HEK293 (cell line): ENCODE results near the gene INSRR.

Experiments used
- MEIS1 ChIP-seq: sonication (generic); formaldehyde crosslinking; IDR thresholded peaks from 2 replicates; pipeline ENCODE4 v1.8.1; 2022; ENCODE audit warnings: missing genetic modification reagents, mild to moderate bottlenecking, borderline replicate concordance
- REST ChIP-seq: fragments of 450-650 bp; formaldehyde crosslinking; IDR thresholded peaks from 2 replicates; pipeline ENCODE4 v1.5.1; 2016; ENCODE audit warnings: missing biosample characterization, missing genetic modification characterization
- SP3 ChIP-seq: fragments of 450-650 bp; formaldehyde crosslinking; IDR thresholded peaks from 2 replicates; pipeline ENCODE4 v1.5.1; 2016; ENCODE audit warnings: missing biosample characterization, missing genetic modification characterization
- TCF7L2 ChIP-seq: IDR thresholded peaks from 2 replicates; pipeline ENCODE4 v1.6.1; 2011; ENCODE audit warnings: low read depth, mild to moderate bottlenecking, inconsistent platforms, low read length, moderate library complexity, borderline replicate concordance
- WT1 ChIP-seq: fragments of 450-650 bp; formaldehyde crosslinking; IDR thresholded peaks from 2 replicates; pipeline ENCODE4 v1.5.1; 2016; ENCODE audit warnings: missing biosample characterization, missing genetic modification characterization
- YY1 ChIP-seq: fragments of 450-650 bp; formaldehyde crosslinking; IDR thresholded peaks from 2 replicates; pipeline ENCODE4 v1.5.1; 2018; ENCODE audit warnings: missing biosample characterization, missing genetic modification characterization
- ZNF214 ChIP-seq: fragments of 450-650 bp; formaldehyde crosslinking; IDR thresholded peaks from 2 replicates; pipeline ENCODE4 v1.5.1; 2017; ENCODE audit warnings: missing biosample characterization, mild to moderate bottlenecking, missing genetic modification characterization, borderline replicate concordance
- ZNF266 ChIP-seq: fragments of 450-650 bp; formaldehyde crosslinking; IDR thresholded peaks from 2 replicates; pipeline ENCODE4 v1.5.1; 2016; ENCODE audit warnings: missing biosample characterization, missing genetic modification characterization, low read depth
- ZNF302 ChIP-seq: fragments of 450-650 bp; formaldehyde crosslinking; IDR thresholded peaks from 2 replicates; pipeline ENCODE4 v1.5.1; 2016; ENCODE audit warnings: missing biosample characterization, missing genetic modification characterization, low read depth
- ZNF350 ChIP-seq: fragments of 450-650 bp; formaldehyde crosslinking; IDR thresholded peaks from 2 replicates; pipeline ENCODE4 v1.5.0; 2017; ENCODE audit warnings: missing biosample characterization, mild to moderate bottlenecking, missing genetic modification characterization
- TF ChIP-seq, protein P1 (sequence below): fragments of 450-650 bp; formaldehyde crosslinking; IDR thresholded peaks from 2 replicates; pipeline ENCODE4 v1.5.1; 2016; ENCODE audit warnings: missing biosample characterization, missing genetic modification characterization
- TF ChIP-seq, protein P2 (sequence below): fragments of 450-650 bp; formaldehyde crosslinking; IDR thresholded peaks from 2 replicates; pipeline ENCODE4 v1.5.1; 2017; ENCODE audit warnings: missing biosample characterization, missing genetic modification characterization

- no peak for TF ChIP-seq ZNF266 (tag by site-specific recombination)
- TF ChIP-seq, protein P1, sequence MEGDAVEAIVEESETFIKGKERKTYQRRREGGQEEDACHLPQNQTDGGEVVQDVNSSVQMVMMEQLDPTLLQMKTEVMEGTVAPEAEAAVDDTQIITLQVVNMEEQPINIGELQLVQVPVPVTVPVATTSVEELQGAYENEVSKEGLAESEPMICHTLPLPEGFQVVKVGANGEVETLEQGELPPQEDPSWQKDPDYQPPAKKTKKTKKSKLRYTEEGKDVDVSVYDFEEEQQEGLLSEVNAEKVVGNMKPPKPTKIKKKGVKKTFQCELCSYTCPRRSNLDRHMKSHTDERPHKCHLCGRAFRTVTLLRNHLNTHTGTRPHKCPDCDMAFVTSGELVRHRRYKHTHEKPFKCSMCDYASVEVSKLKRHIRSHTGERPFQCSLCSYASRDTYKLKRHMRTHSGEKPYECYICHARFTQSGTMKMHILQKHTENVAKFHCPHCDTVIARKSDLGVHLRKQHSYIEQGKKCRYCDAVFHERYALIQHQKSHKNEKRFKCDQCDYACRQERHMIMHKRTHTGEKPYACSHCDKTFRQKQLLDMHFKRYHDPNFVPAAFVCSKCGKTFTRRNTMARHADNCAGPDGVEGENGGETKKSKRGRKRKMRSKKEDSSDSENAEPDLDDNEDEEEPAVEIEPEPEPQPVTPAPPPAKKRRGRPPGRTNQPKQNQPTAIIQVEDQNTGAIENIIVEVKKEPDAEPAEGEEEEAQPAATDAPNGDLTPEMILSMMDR (tag by site-specific recombination), result peak; percentile 38; the same call in 1 of the 2 replicates
- TF ChIP-seq, protein P2, sequence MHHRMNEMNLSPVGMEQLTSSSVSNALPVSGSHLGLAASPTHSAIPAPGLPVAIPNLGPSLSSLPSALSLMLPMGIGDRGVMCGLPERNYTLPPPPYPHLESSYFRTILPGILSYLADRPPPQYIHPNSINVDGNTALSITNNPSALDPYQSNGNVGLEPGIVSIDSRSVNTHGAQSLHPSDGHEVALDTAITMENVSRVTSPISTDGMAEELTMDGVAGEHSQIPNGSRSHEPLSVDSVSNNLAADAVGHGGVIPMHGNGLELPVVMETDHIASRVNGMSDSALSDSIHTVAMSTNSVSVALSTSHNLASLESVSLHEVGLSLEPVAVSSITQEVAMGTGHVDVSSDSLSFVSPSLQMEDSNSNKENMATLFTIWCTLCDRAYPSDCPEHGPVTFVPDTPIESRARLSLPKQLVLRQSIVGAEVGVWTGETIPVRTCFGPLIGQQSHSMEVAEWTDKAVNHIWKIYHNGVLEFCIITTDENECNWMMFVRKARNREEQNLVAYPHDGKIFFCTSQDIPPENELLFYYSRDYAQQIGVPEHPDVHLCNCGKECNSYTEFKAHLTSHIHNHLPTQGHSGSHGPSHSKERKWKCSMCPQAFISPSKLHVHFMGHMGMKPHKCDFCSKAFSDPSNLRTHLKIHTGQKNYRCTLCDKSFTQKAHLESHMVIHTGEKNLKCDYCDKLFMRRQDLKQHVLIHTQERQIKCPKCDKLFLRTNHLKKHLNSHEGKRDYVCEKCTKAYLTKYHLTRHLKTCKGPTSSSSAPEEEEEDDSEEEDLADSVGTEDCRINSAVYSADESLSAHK (tag by site-specific recombination), result no peak
- TF ChIP-seq YY1 (tag by site-specific recombination), result no peak
- no peak for TF ChIP-seq SP3 (tag by site-specific recombination)
- TF ChIP-seq REST (tag by site-specific recombination), result no peak
- TF ChIP-seq WT1 (tag by site-specific recombination), result no peak
- TF ChIP-seq ZNF302 (tag by site-specific recombination), result no peak
- no peak for TF ChIP-seq ZNF214 (tag by site-specific recombination)
- no peak for TF ChIP-seq MEIS1 (CRISPR knock-in tag)
- no peak for TF ChIP-seq ZNF350 (tag by site-specific recombination)
- TF ChIP-seq TCF7L2, result no peak
These were observed 5.9 kb upstream of the INSRR start for GRCh38 chr1:156864796-156865195.
